ENCODE data around the gene AP1G2. TPM values are rescaled to one million over a fixed set of nuclear protein-coding genes. Genes with fewer than 3 reads are reported as not detected.

The AP1G2 gene
- 2.2 and 2.9 TPM in 2 replicates for total RNA-seq (2012; rRNA removed)
- polyA plus RNA-seq (2012; rRNA removed): 19.2 and 19.7 TPM in 2 replicates
- polyA plus RNA-seq (2012; cell fraction: cytosol; rRNA removed): 4.7 and 6.1 TPM in 2 replicates
- polyA plus RNA-seq (2012; cell fraction: nucleus; rRNA removed; ENCODE audit: low replicate concordance): 148 and 262 TPM in 2 replicates
- Bru-seq, nascent RNA: percentile 41 among the genes with signal in this experiment
- BruChase-seq, experiment 1, labeled RNA remaining after a 6-hour chase: percentile 44 among the genes with signal in this experiment
- percentile 38 among the genes with signal in this experiment for BruChase-seq, experiment 2, labeled RNA remaining after a 2-hour chase
- long read RNA-seq, partial matches to known transcripts: 1 of 7 reads
- long read RNA-seq, other reads (novel, unspliced or antisense): 6 of 7 reads

GRCh38 chr14:23567186-23568020, at the start of gene AP1G2:
Gene AP1G2 (minus strand): TSS chr14:23567791. CDS start chr14:23567314, 477 bp downstream.
- no peaks in the 10 kb centered on the region for H3K36me3 ChIP-seq (ENCODE audit: control insufficient read depth, insufficient read depth, low read length)
- H3K9me1 ChIP-seq (ENCODE audit: insufficient read depth, low read length): peaks cover 10% of the 10 kb centered on the region; the same call in 1 of the 2 replicates
- H3K4me3 ChIP-seq (ENCODE audit: insufficient read depth, low read depth, low read length): peak within 1 kb of the TSS; percentile 63
- H4K91ac ChIP-seq (ENCODE audit: insufficient read depth, low read depth, low read length): no peak within 1 kb of the TSS; the same call in 1 of the 2 replicates
- H2BK20ac ChIP-seq (ENCODE audit: low read depth, low read length): no peak within 1 kb of the TSS
- H2BK5ac ChIP-seq (ENCODE audit: low read depth, low read length, poor library complexity, severe bottlenecking): no peak within 1 kb of the TSS
- in situ Hi-C loops (cut with MboI; ENCODE audit: low sequenced_read_pairs) (no loop called here), dilution Hi-C loops (cut with HindIII; ENCODE audit: low sequenced_read_pairs, unreplicated experiment) (no loop called here), intact Hi-C loops (cut with micrococcal nuclease) (no loop called here)
- peak within 1 kb of the TSS; percentile 89 for H4K5ac ChIP-seq (ENCODE audit: low read depth, low read length)
- H3K23ac ChIP-seq (ENCODE audit: low read depth, low read length): peak within 1 kb of the TSS; percentile 67; the same call in 1 of the 2 replicates
- H3K79me1 ChIP-seq (ENCODE audit: low read depth in 1 of 2, low read length in 2 of 2): no peaks in the 10 kb centered on the region; a peak in 1 of 4 replicates
- DNase-seq (peak; percentile 28), ATAC-seq (ENCODE audit: low read depth) (peak; percentile 64)
- H2AFZ ChIP-seq (replicated peaks; ENCODE audit: low read length, poor library complexity): peak within 1 kb of the TSS; percentile 94
- WGBS, 2 experiments (ENCODE audit: extremely low coverage in 2 of 2, insufficient read length in 1 of 2): 4% methylated on average over 37 of the region's 53 CpGs; no CpG with 5 or more reads in 1 of the 2 experiments
- H4K8ac ChIP-seq (ENCODE audit: low read depth in 2 of 2, low read length in 2 of 2): peak within 1 kb of the TSS; percentile 97 to 98
- H3K27ac ChIP-seq (ENCODE audit: insufficient read depth, low read length): no peak within 1 kb of the TSS; the same call in 1 of the 2 replicates
- H3K4ac ChIP-seq (ENCODE audit: low read depth, low read length): peak within 1 kb of the TSS; percentile 76
- peaks cover 2% of the 10 kb centered on the region; the same call in 1 of the 2 replicates for H3K4me1 ChIP-seq (ENCODE audit: control insufficient read depth, insufficient read depth, low read length)
- no peaks in the 10 kb centered on the region for H4K20me1 ChIP-seq (ENCODE audit: insufficient read depth, low read length)
- H2AK5ac ChIP-seq (ENCODE audit: low read depth, low read length): no peak within 1 kb of the TSS; the same call in none of the 2 replicates
- no peak for TF ChIP-seq RAD21 (IDR thresholded peaks at IDR 0.05; ENCODE audit: low read length)
- H3K9ac ChIP-seq (ENCODE audit: low read depth, low read length): peak within 1 kb of the TSS; percentile 34
- H2BK15ac ChIP-seq (ENCODE audit: low read depth, low read length): no peak within 1 kb of the TSS
- peak within 1 kb of the TSS; percentile 36; the same call in 1 of the 2 replicates for H2BK120ac ChIP-seq (ENCODE audit: low read depth, low read length)
- BruUV-seq (replicated peaks): TSS peak; percentile 36
- H3K56ac ChIP-seq (ENCODE audit: extremely low read depth, insufficient read depth, low read length): 0 out of 2 replicates have a peak within 1 kb of the TSS, but pooled peaks have one; percentile 4
- ChIA-PET POLR2A (ENCODE audit: unreplicated experiment) (no interaction called here), CTCF (interaction anchor here (1.1 kb wide), 1 partner anchor 7 kb away, joined by 4 read pairs; no protein-coding TSS in a partner anchor)
- peak within 1 kb of the TSS; percentile 68 for H3K14ac ChIP-seq (replicated peaks; ENCODE audit: low read depth, low read length)
- peak within 1 kb of the TSS; percentile 92 for H3K4me2 ChIP-seq (ENCODE audit: low read depth, low read length)
- peaks cover 19% of the 10 kb centered on the region for H3K27me3 ChIP-seq (ENCODE audit: control insufficient read depth, insufficient read depth, low read length)
- H2AK9ac ChIP-seq (replicated peaks; ENCODE audit: low read depth, low read length, poor library complexity): peak within 1 kb of the TSS; percentile 83
- no peak within 1 kb of the TSS for H3K18ac ChIP-seq (ENCODE audit: low read depth, low read length)
- no peaks in the 10 kb centered on the region for H3K9me3 ChIP-seq (ENCODE audit: control insufficient read depth, insufficient read depth, low read length)

Data from IMR-90 (cell line).